ENCODE results near the gene FLYWCH1. TPM values are rescaled to one million over a fixed set of nuclear protein-coding genes. Genes with fewer than 3 reads are reported as not detected.

FLYWCH1 gene
- total and polyA plus RNA-seq, 2 of the 8 experiments (the other 6 are each of a cell fraction or from before 2014, with no cell fraction given): 12.4 to 23.5 TPM

- Histone ChIP-seq H4K91ac (replicated peaks; ENCODE audit: insufficient read length, low read length) (peak within 1 kb of the TSS; percentile 62), H4K8ac (ENCODE audit: extremely low read depth, insufficient read depth, low read length) (peak within 1 kb of the TSS; percentile 87), H3K18ac (ENCODE audit: extremely low read depth, low read length) (peak within 1 kb of the TSS; percentile 38), H3K4me1 (replicated peaks in 1 of 4; ENCODE audit: control insufficient read depth in 3 of 4, insufficient read depth in 4 of 4, low read length in 3 of 4) (peaks cover 0 to 31% (median 15%) of the 10 kb centered on the region in 4 experiments; a peak in 6 of 7 replicates), H3K4me3 (ENCODE audit: extremely low read depth in 1 of 4, insufficient read depth in 2 of 4, low read depth in 3 of 4, low read length in 4 of 4) (peak within 1 kb of the TSS; percentile 74 to 94 (median 80)), H3K4ac (replicated peaks; ENCODE audit: insufficient read length, low read depth, low read length) (peak within 1 kb of the TSS; percentile 74), H2BK120ac (replicated peaks; ENCODE audit: low read depth, low read length) (no peak within 1 kb of the TSS), H4K20me1 (replicated peaks in 1 of 2; ENCODE audit: control insufficient read depth in 1 of 2, insufficient read depth in 2 of 2, low read length in 2 of 2) (peaks cover 17 to 26% of the 10 kb centered on the region in 2 experiments), H2BK20ac (ENCODE audit: low read length) (no peak within 1 kb of the TSS), H3K23ac (ENCODE audit: insufficient read length) (no peak within 1 kb of the TSS), H3K79me2 (ENCODE audit: control insufficient read depth in 1 of 2, insufficient read depth in 2 of 2, low read length in 2 of 2) (peaks cover 0 to 2% of the 10 kb centered on the region in 2 experiments; a peak in 1 of 4 replicates), H3K4me2 (ENCODE audit: insufficient read depth in 1 of 2, low read depth in 2 of 2, low read length in 2 of 2) (peak within 1 kb of the TSS; percentile 81 to 100), H2BK5ac (ENCODE audit: low read depth, low read length) (peak within 1 kb of the TSS; percentile 52; the same call in 1 of the 2 replicates), H3K9me3 (ENCODE audit: insufficient read depth in 2 of 2, low read depth in 1 of 2, low read length in 1 of 2) (no peaks in the 10 kb centered on the region), H3K56ac (replicated peaks; ENCODE audit: insufficient read length, low read depth, low read length) (peak within 1 kb of the TSS; percentile 80), H3K36me3 (ENCODE audit: control insufficient read depth in 2 of 4, insufficient read depth in 4 of 4, low read length in 3 of 4) (peaks cover 10 to 18% (median 11%) of the 10 kb centered on the region in 4 experiments; a peak in 6 of 8 replicates), H3K27me3 (replicated peaks in 1 of 4; ENCODE audit: control insufficient read depth in 3 of 4, extremely low read depth in 1 of 4, insufficient read depth in 3 of 4, low read length in 3 of 4) (peaks cover 15 to 32% (median 23%) of the 10 kb centered on the region in 4 experiments; a peak in 6 of 7 replicates), H2AK5ac (ENCODE audit: low read depth, low read length) (no peak within 1 kb of the TSS), H2AFZ (ENCODE audit: low read length) (no peak within 1 kb of the TSS), H2BK12ac (ENCODE audit: low read depth, low read length) (peak within 1 kb of the TSS; percentile 55; the same call in 1 of the 2 replicates), H3K23me2 (ENCODE audit: low read depth, low read length) (peaks cover 17% of the 10 kb centered on the region), H3K14ac (ENCODE audit: insufficient read length) (no peak within 1 kb of the TSS), H4K5ac (ENCODE audit: insufficient read length, low read depth, low read length) (peak within 1 kb of the TSS; percentile 22), H3K79me1 (ENCODE audit: low read depth, low read length) (peaks cover 9% of the 10 kb centered on the region), H3K27ac (ENCODE audit: low read depth, low read length) (peak within 1 kb of the TSS; percentile 48; the same call in 1 of the 2 replicates), H3K9ac (replicated peaks in 1 of 4; ENCODE audit: extremely low read depth in 1 of 4, low read depth in 3 of 4, low read length in 3 of 4) (peak within 1 kb of the TSS; percentile 61 to 94 (median 78)), H2BK15ac (ENCODE audit: low read length) (no peak within 1 kb of the TSS)
- peak in 1 of 2 experiments; percentile 95 for DNase-seq (ENCODE audit: low read depth in 1 of 2, low spot score in 2 of 2)
- no peak for FAIRE-seq
- 5% methylated on average over 73 of the region's 98 CpGs; no CpG with 5 or more reads in 1 of the 2 experiments for WGBS, 2 experiments (ENCODE audit: extremely low coverage in 1 of 2, insufficient coverage in 1 of 2, insufficient read length in 1 of 2, insufficient replicate concordance in 2 of 2, low coverage in 1 of 2, low lambda C conversion rate in 2 of 2, missing lambda C conversion rate in 1 of 2)
- ChIA-PET POLR2A (ENCODE audit: partially characterized antibody) (interaction anchor here (0.8 to 25.4 kb wide), 14 partner anchors 9 to 133 kb away, joined by 3 to 455 read pairs (median 4); partner anchors contain the start of genes CLDN6, FLYWCH1, HCFC1R1 and PKMYT1), CTCF (ENCODE audit: partially characterized antibody) (interaction anchor here (1.0 to 2.6 kb wide), 12 partner anchors 9 to 63 kb away, joined by 3 to 9 read pairs (median 6); partner anchors contain the start of gene TNFRSF12A)
- TF ChIP-seq HDAC2 (IDR thresholded peaks at IDR 0.05; ENCODE audit: borderline replicate concordance in 1 of 2, low read depth in 2 of 2, low read length in 2 of 2) (peak in 1 of 2 experiments; percentile 90; a peak in 1 of 4 replicates), RBBP5 (IDR thresholded peaks at IDR 0.05; ENCODE audit: borderline replicate concordance, low read depth, low read length) (no peak; the same call in 1 of the 2 replicates), RAD21 (IDR thresholded peaks at IDR 0.05 in 1 of 2, conservative IDR thresholded peaks at IDR 0.05 in 1 of 2; ENCODE audit: low read depth in 2 of 2, low read length in 2 of 2) (no peak), HDAC6 (IDR thresholded peaks at IDR 0.05; ENCODE audit: low read depth, low read length) (no peak), BACH1 (IDR thresholded peaks at IDR 0.05; ENCODE audit: low read length) (no peak), TBP (IDR thresholded peaks at IDR 0.05; ENCODE audit: low read depth, low read length) (no peak), GTF2F1 (IDR thresholded peaks at IDR 0.05; ENCODE audit: borderline replicate concordance, low read depth, low read length) (no peak), RFX5 (IDR thresholded peaks at IDR 0.05; ENCODE audit: borderline replicate concordance, low read depth, low read length) (no peak)
Observed at GRCh38 chr16:2968738-2969544, 57.2 kb downstream of the FLYWCH1 start, which contains the start of gene PAQR4. Gene PAQR4 (plus strand): TSS chr16:2969348. CDS start chr16:2969675, 327 bp downstream.

Data from H1 (cell line).